HepG2 (cell line): ENCODE data around the gene CALR. TPM values are rescaled to one million over a fixed set of nuclear protein-coding genes. Genes with fewer than 3 reads are reported as not detected.

Source experiments
- ATF1 ChIP-seq: IDR thresholded peaks from 2 replicates; pipeline ENCODE4 v1.6.1; 2016; ENCODE audit warnings: mild to moderate bottlenecking, control low read depth
- DBP ChIP-seq: sonication (generic); formaldehyde crosslinking; IDR thresholded peaks from 2 replicates; pipeline ENCODE4 v1.4.0; 2020; ENCODE audit warnings: missing genetic modification reagents; ENCODE audit errors: not compliant biosample characterization
- DR1 ChIP-seq: sonication (generic); formaldehyde crosslinking; IDR thresholded peaks from 2 replicates; pipeline ENCODE4 v1.8.0; 2021; ENCODE audit warnings: mild to moderate bottlenecking, missing genetic modification reagents, inconsistent platforms
- ELF4 ChIP-seq: sonication (generic); formaldehyde crosslinking; IDR thresholded peaks from 2 replicates; pipeline ENCODE4 v1.5.0; 2020; ENCODE audit warnings: missing genetic modification reagents, mild to moderate bottlenecking, moderate library complexity, borderline replicate concordance
- KIAA2018 ChIP-seq: sonication (generic); formaldehyde crosslinking; IDR thresholded peaks from 2 replicates; pipeline ENCODE4 v1.5.0; 2020; ENCODE audit warnings: mild to moderate bottlenecking, missing genetic modification reagents, borderline replicate concordance
- KMT2B ChIP-seq: IDR thresholded peaks from 2 replicates; pipeline ENCODE4 v1.6.1; 2016; ENCODE audit warnings: missing genetic modification reagents, missing compliant biosample characterization
- MAZ ChIP-seq, 2 experiments: sonication (generic) in 1 of 2; formaldehyde crosslinking in 1 of 2; IDR thresholded peaks; 2 replicates each; pipeline versions ENCODE4 v1.5.0 to v1.6.1; 2012 to 2020; ENCODE audit warnings: low read depth in 2 of 2, mild to moderate bottlenecking in 2 of 2, borderline replicate concordance in 1 of 2, improper control_type of control experiment in 1 of 2, low read length in 1 of 2, missing genetic modification reagents in 1 of 2, moderate library complexity in 1 of 2
- PTBP1 ChIP-seq: fragments of 200-400 bp; formaldehyde crosslinking; IDR thresholded peaks from 2 replicates; pipeline ENCODE4 v1.6.1; 2018; ENCODE audit warnings: low read length, low read depth; ENCODE audit not compliant: poor library complexity, severe bottlenecking
- RBFOX2 ChIP-seq: fragments of 200-400 bp; formaldehyde crosslinking; IDR thresholded peaks from 2 replicates; pipeline ENCODE4 v1.6.1; 2017; ENCODE audit warnings: low read depth, mild to moderate bottlenecking, low read length
- SAP130 ChIP-seq: IDR thresholded peaks from 2 replicates; pipeline ENCODE4 v1.6.1; 2016; ENCODE audit warnings: low read depth
- SP2 ChIP-seq: sonication (generic); formaldehyde crosslinking; IDR thresholded peaks from 2 replicates; pipeline ENCODE4 v1.5.1; 2020; ENCODE audit warnings: mild to moderate bottlenecking, missing genetic modification reagents
- ZGPAT ChIP-seq: IDR thresholded peaks from 2 replicates; pipeline ENCODE4 v1.6.1; 2016; ENCODE audit warnings: mild to moderate bottlenecking
- ZNF441 ChIP-seq: sonication (generic); formaldehyde crosslinking; IDR thresholded peaks from 2 replicates; pipeline ENCODE4 v1.7.0; 2021; ENCODE audit warnings: missing genetic modification reagents, borderline replicate concordance
- ZSCAN29 ChIP-seq: sonication (generic); formaldehyde crosslinking; conservative IDR thresholded peaks from 2 replicates; pipeline ENCODE4 v1.4.0; 2020; ENCODE audit warnings: mild to moderate bottlenecking, missing genetic modification reagents
- polyA plus RNA-seq, 8 experiments: library from polyadenylated mRNA; depleted of rRNA in 3 of 8; stranded (reverse) in 7 of 8; unstranded in 1 of 8; fragments of >200 nt; fragmentation: Illumina TruSeq in 4 of 8; extraction: Trizol in 4 of 8; gene quantifications; 2 replicates each; pipeline versions ENCODE4 v1.2.1 to v1.2.3, GENCODE V29; 2011 to 2016; ENCODE audit warnings: low read depth in 4 of 8, missing spikeins in 1 of 8, mixed read lengths in 1 of 8; ENCODE audit not compliant: insufficient read depth in 1 of 8
- total RNA-seq, 5 experiments: library from RNA; depleted of rRNA; stranded (reverse); fragments of >200 nt; fragmentation: Illumina TruSeq; extraction: Trizol; gene quantifications; 2 replicates each; pipeline ENCODE4 v1.2.3, GENCODE V29; 2016; ENCODE audit warnings: low read depth in 1 of 5
- TF ChIP-seq, protein P1 (sequence below): sonication (generic); IDR thresholded peaks from 2 replicates; pipeline ENCODE4 v1.6.1; 2016; ENCODE audit warnings: low read depth, borderline replicate concordance
- TF ChIP-seq, protein P2 (sequence below): sonication (generic); formaldehyde crosslinking; IDR thresholded peaks from 2 replicates; pipeline ENCODE4 v1.4.0; 2020; ENCODE audit warnings: mild to moderate bottlenecking, missing genetic modification reagents

CALR gene
- total and polyA plus RNA-seq, 2 of the 13 experiments (the other 11 are each of a cell fraction or from before 2014, with no cell fraction given) = 898 to 934 TPM

GRCh38 chr19:12937927-12938778 lies at the start of gene CALR (continued):
- TF ChIP-seq KIAA2018 (CRISPR knock-in tag) = no peak
- TF ChIP-seq SAP130 = peak; percentile 82
- peak; percentile 81 for TF ChIP-seq ZGPAT (CRISPR knock-in tag)
- no peak for TF ChIP-seq DBP (CRISPR knock-in tag)
- TF ChIP-seq PTBP1 = peak; percentile 61
- TF ChIP-seq RBFOX2 = peak; percentile 100
- TF ChIP-seq DR1 = peak; percentile 87; the same call in 1 of the 2 replicates
- peak; percentile 82 for TF ChIP-seq ATF1 (CRISPR knock-in tag)
- no peak for TF ChIP-seq ELF4
- TF ChIP-seq, protein P1, sequence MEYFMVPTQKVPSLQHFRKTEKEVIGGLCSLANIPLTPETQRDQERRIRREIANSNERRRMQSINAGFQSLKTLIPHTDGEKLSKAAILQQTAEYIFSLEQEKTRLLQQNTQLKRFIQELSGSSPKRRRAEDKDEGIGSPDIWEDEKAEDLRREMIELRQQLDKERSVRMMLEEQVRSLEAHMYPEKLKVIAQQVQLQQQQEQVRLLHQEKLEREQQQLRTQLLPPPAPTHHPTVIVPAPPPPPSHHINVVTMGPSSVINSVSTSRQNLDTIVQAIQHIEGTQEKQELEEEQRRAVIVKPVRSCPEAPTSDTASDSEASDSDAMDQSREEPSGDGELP = peak; percentile 95
- peak; percentile 78; the same call in 1 of the 2 replicates for TF ChIP-seq ZSCAN29 (CRISPR knock-in tag)
- TF ChIP-seq SP2 (CRISPR knock-in tag) = peak; percentile 97
- TF ChIP-seq, protein P2, sequence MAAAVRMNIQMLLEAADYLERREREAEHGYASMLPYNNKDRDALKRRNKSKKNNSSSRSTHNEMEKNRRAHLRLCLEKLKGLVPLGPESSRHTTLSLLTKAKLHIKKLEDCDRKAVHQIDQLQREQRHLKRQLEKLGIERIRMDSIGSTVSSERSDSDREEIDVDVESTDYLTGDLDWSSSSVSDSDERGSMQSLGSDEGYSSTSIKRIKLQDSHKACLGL (CRISPR knock-in tag) = no peak
- TF ChIP-seq ZNF441 (CRISPR knock-in tag) = no peak; the same call in 1 of the 2 replicates
- TF ChIP-seq MAZ (IDR thresholded peaks at IDR 0.05; ENCODE audit: borderline replicate concordance, low read depth, low read length) = peak; percentile 99
- peak; percentile 97 for TF ChIP-seq MAZ (CRISPR knock-in tag; IDR thresholded peaks at IDR 0.05; ENCODE audit: low read depth)
- TF ChIP-seq KMT2B = no peak
